Spleen (tissue), 7 donors: ENCODE data around the gene STXBP4.

ENCODE experiments used
- CTCF ChIP-seq, 11 experiments: fragments of 200-600 bp in 7 of 11; fragments of 450-650 bp in 4 of 11; sonication (generic) in 4 of 11; IDR thresholded peaks in 8 of 11; conservative IDR thresholded peaks in 3 of 11; 1 replicate in 7 of 11; 2 replicates in 4 of 11; pipeline versions ENCODE4 v1.4.0 to v1.8.0; 2016 to 2021; ENCODE audit warnings: antibody characterized with exemption in 11 of 11, inconsistent platforms in 4 of 11, mild to moderate bottlenecking in 1 of 11
- POLR2A ChIP-seq, 3 donors: fragments of 450-650 bp; IDR thresholded peaks; one replicate each; pipeline ENCODE4 v1.5.1; 2017; ENCODE audit warnings: antibody characterized with exemption in 3 of 3, mild to moderate bottlenecking in 1 of 3
- POLR2AphosphoS5 ChIP-seq, 3 donors: sonication (generic); formaldehyde crosslinking; IDR thresholded peaks; one replicate each; pipeline ENCODE4 v1.5.1; 2017; ENCODE audit warnings: antibody characterized with exemption in 3 of 3
- donor health status: DM: no; HTN: no; CAD: no; lungs with moderate emphysema.
- donor health status: DM: no; HTN: no; CAD: no.
- donor health status: DM: no; HTN: no; CAD: no.

- TF ChIP-seq CTCF (IDR thresholded peaks at IDR 0.05 in 8 of 11, conservative IDR thresholded peaks at IDR 0.05 in 3 of 11): no peak
- no peak for TF ChIP-seq POLR2A (IDR thresholded peaks at IDR 0.05)
- no peak for TF ChIP-seq POLR2AphosphoS5 (IDR thresholded peaks at IDR 0.05)
Observed at GRCh38 chr17:55215711-55216110, 247.1 kb downstream of the STXBP4 start.
